ENCODE data around the gene PRX. TPM values are rescaled to one million over a fixed set of nuclear protein-coding genes. Genes with fewer than 3 reads are reported as not detected.

PRX gene
- total RNA-seq, 4 donors from 2014 or later = 0.70 to 6.1 (median 2.4) TPM

- peaks cover 20 to 65% (median 42%) of the 10 kb centered on the region in 3 donors for H3K4me1 ChIP-seq
- TF ChIP-seq CTCF (IDR thresholded peaks at IDR 0.05) (no peak), POLR2A (IDR thresholded peaks at IDR 0.05) (no peak)
- no peaks in the 10 kb centered on the region for H3K27me3 ChIP-seq
- WGBS, 2 donors = 77 to 81% methylated on average over 16 of the region's 16 CpGs
- H3K36me3 ChIP-seq = peaks cover 0 to 13% (median 7%) of the 10 kb centered on the region in 3 donors
- peak overlapping the region; percentile 97 to 100 (median 100) for H3K27ac ChIP-seq
- peak overlapping the region in 2 of 4 donors; percentile 75 to 83 for H3K4me3 ChIP-seq
- DNase-seq = no peak
- intact Hi-C loops (cut with DNase I) = loop anchor here (10.0 kb wide), 1 partner anchor 183 kb away; the partner anchor contains the start of gene LTBP4
- H3K9me3 ChIP-seq = no peaks in the 10 kb centered on the region
Observed at GRCh38 chr19:40421993-40422747, 9.0 kb upstream of the PRX start.

- peaks cover 20 to 65% (median 36%) of the 10 kb centered on the region in 3 donors for H3K4me1 ChIP-seq
- WGBS, 2 donors = 2 to 4% methylated on average over 30 to 40 of the region's 56 CpGs
Observed at GRCh38 chr19:40420766-40421765, 7.9 kb upstream of the PRX start.

GRCh38 chr19:40420451-40420765 is 7.2 kb upstream of the PRX start:
- no peak for DNase-seq
- Histone ChIP-seq H3K4me1 (peaks cover 20 to 66% (median 36%) of the 10 kb centered on the region in 3 donors), H3K27ac (peak overlapping the region; percentile 97 to 100 (median 100)), H3K9me3 (no peaks in the 10 kb centered on the region), H3K36me3 (peaks cover 0 to 13% (median 7%) of the 10 kb centered on the region in 3 donors), H3K4me3 (peak overlapping the region; percentile 64 to 87 (median 79)), H3K27me3 (no peaks in the 10 kb centered on the region)
- intact Hi-C loops (cut with DNase I) = loop anchor here (10.0 kb wide), 1 partner anchor 184 kb away; the partner anchor contains the start of gene LTBP4
- WGBS, 2 donors = 50 to 55% methylated on average over 14 of the region's 14 CpGs
- no peak for TF ChIP-seq POLR2A (IDR thresholded peaks at IDR 0.05)
- TF ChIP-seq CTCF (IDR thresholded peaks at IDR 0.05) = no peak

More at GRCh38 chr19:40420766-40421765, 7.9 kb upstream of the PRX start:
- Histone ChIP-seq H3K4me3 (peak overlapping the region; percentile 64 to 87 (median 79)), H3K27me3 (no peaks in the 10 kb centered on the region), H3K36me3 (peaks cover 0 to 13% (median 7%) of the 10 kb centered on the region in 3 donors), H3K27ac (peak overlapping the region; percentile 97 to 100 (median 100)), H3K9me3 (no peaks in the 10 kb centered on the region)
- intact Hi-C loops (cut with DNase I) = loop anchor here (10.0 kb wide), 1 partner anchor 184 kb away; the partner anchor contains the start of gene LTBP4
- DNase-seq = no peak
- peak; percentile 89 to 98 (median 93) for TF ChIP-seq CTCF (IDR thresholded peaks at IDR 0.05)
- TF ChIP-seq POLR2A (IDR thresholded peaks at IDR 0.05) = peak in 3 of 4 donors; percentile 79 to 92 (median 81)

GRCh38 chr19:40419780-40420179 is 6.6 kb upstream of the PRX start:
- WGBS, 2 donors = 90 to 94% methylated on average over 4 to 5 of the region's 5 CpGs
- peaks cover 20 to 69% (median 36%) of the 10 kb centered on the region in 3 donors for H3K4me1 ChIP-seq
- intact Hi-C loops (cut with DNase I) = loop anchor here (10.0 kb wide), 1 partner anchor 185 kb away; the partner anchor contains the start of gene LTBP4

More at GRCh38 chr19:40419780-40420179, 6.6 kb upstream of the PRX start:
- DNase-seq = no peak
- TF ChIP-seq CTCF (IDR thresholded peaks at IDR 0.05) = no peak
- no peak for TF ChIP-seq POLR2A (IDR thresholded peaks at IDR 0.05)
- peaks cover 0 to 13% (median 7%) of the 10 kb centered on the region in 3 donors for H3K36me3 ChIP-seq
- H3K27ac ChIP-seq = peak overlapping the region in 1 of 4 donors; percentile 100
- H3K4me3 ChIP-seq = no peak overlapping the region
- H3K9me3 ChIP-seq = no peaks in the 10 kb centered on the region
- H3K27me3 ChIP-seq = no peaks in the 10 kb centered on the region
